K562 (cell line): ENCODE data around the gene ANO2. TPM values are rescaled to one million over a fixed set of nuclear protein-coding genes. Genes with fewer than 3 reads are reported as not detected.

Experiments used
- CHD1 ChIP-seq: fragments of 200-600 bp; sonication (generic); IDR thresholded peaks from one replicate; pipeline ENCODE4 v1.6.1; 2012; ENCODE audit warnings: mild to moderate bottlenecking, moderate library complexity, low read length, inconsistent platforms
- ETV5 ChIP-seq: sonication (generic); formaldehyde crosslinking; IDR thresholded peaks from 2 replicates; pipeline ENCODE4 v1.4.0; 2020; ENCODE audit warnings: low read depth, mild to moderate bottlenecking, missing genetic modification reagents
- HEY1 ChIP-seq: fragments of 250-450 bp; sonication (Bioruptor Pico); IDR thresholded peaks from 2 replicates; pipeline ENCODE4 v1.5.0; 2020; ENCODE audit warnings: mild to moderate bottlenecking, moderate library complexity, borderline replicate concordance
- NCOR1 ChIP-seq: fragments of 450-650 bp; IDR thresholded peaks from 2 replicates; pipeline ENCODE4 v1.6.1; 2016; ENCODE audit warnings: mild to moderate bottlenecking, moderate library complexity
- PBX2 ChIP-seq, 2 experiments: IDR thresholded peaks in 1 of 2; conservative IDR thresholded peaks in 1 of 2; 2 replicates each; pipeline ENCODE4 v1.6.1; 2016; ENCODE audit warnings: low read depth in 2 of 2, mild to moderate bottlenecking in 1 of 2, missing compliant biosample characterization in 1 of 2, missing genetic modification characterization in 1 of 2, moderate library complexity in 1 of 2
- ZBTB34 ChIP-seq: fragments of 250-450 bp; sonication (Bioruptor Pico); IDR thresholded peaks from 2 replicates; pipeline ENCODE4 v1.8.0; 2021; ENCODE audit warnings: mild to moderate bottlenecking, moderate library complexity
- ZBTB8A ChIP-seq: fragments of 450-650 bp; IDR thresholded peaks from 2 replicates; pipeline ENCODE4 v1.6.1; 2018; ENCODE audit warnings: mild to moderate bottlenecking, moderate library complexity; ENCODE audit not compliant: partially characterized antibody
- ZNF134 ChIP-seq: fragments of 250-450 bp; sonication (Bioruptor Pico); conservative IDR thresholded peaks from 2 replicates; pipeline ENCODE4 v1.4.0; 2020
- ZNF561 ChIP-seq: fragments of 450-650 bp; formaldehyde crosslinking; conservative IDR thresholded peaks from 2 replicates; pipeline ENCODE4 v1.4.0; 2020; ENCODE audit warnings: mild to moderate bottlenecking, moderate library complexity
- ZNF57 ChIP-seq: fragments of 450-650 bp; formaldehyde crosslinking; IDR thresholded peaks from 2 replicates; pipeline ENCODE4 v1.4.0; 2020; ENCODE audit warnings: mild to moderate bottlenecking, moderate library complexity
- ZNF584 ChIP-seq: fragments of 200-800 bp; sonication (Bioruptor generic); IDR thresholded peaks from 2 replicates; pipeline ENCODE4 v1.6.1; 2016; ENCODE audit warnings: low read depth, mild to moderate bottlenecking, missing genetic modification characterization, missing compliant biosample characterization
- ZNF707 ChIP-seq: fragments of 250-450 bp; sonication (Bioruptor Pico); conservative IDR thresholded peaks from 2 replicates; pipeline ENCODE4 v1.8.0; 2022; ENCODE audit warnings: inconsistent platforms, mild to moderate bottlenecking, moderate library complexity
- polyA plus RNA-seq, 8 experiments: library from polyadenylated mRNA; depleted of rRNA in 4 of 8; stranded (reverse) in 5 of 8; unstranded in 3 of 8; fragments of >200 nt; fragmentation: Nextera tagmentation in 2 of 8; fragmentation: Illumina TruSeq in 1 of 8; extraction: Ambion mirVana in 2 of 8; extraction: Trizol in 1 of 8; gene quantifications; 2 replicates each; pipeline versions ENCODE4 v1.2.1 to v1.2.3, GENCODE V29; 2011 to 2014; ENCODE audit warnings: inconsistent platforms in 1 of 8, missing spikeins in 1 of 8
- total RNA-seq, 7 experiments: library from RNA; depleted of rRNA in 6 of 7; stranded (reverse); fragments of >200 nt in 6 of 7; fragmentation: Illumina TruSeq in 2 of 7; extraction: Trizol in 2 of 7; gene quantifications; 2 replicates each; pipeline versions ENCODE4 v1.2.1 to v1.2.3, GENCODE V29; 2011 to 2021; ENCODE audit warnings: low replicate concordance in 1 of 7

The ANO2 gene
- total and polyA plus RNA-seq, 9 of the 15 experiments (the other 6 are each of a cell fraction or from before 2014, with no cell fraction given) = 0.64 TPM; not detected in 8

- TF ChIP-seq PBX2 (CRISPR knock-in tag; IDR thresholded peaks at IDR 0.05; ENCODE audit: low read depth) (no peak), PBX2 (tag; conservative IDR thresholded peaks at IDR 0.05; ENCODE audit: low read depth) (no peak), ZNF134 (no peak), ZNF561 (no peak), ETV5 (CRISPR knock-in tag) (no peak), NCOR1 (no peak), ZNF57 (no peak), ZBTB8A (no peak), HEY1 (CRISPR knock-in tag) (no peak), CHD1 (no peak), ZBTB34 (CRISPR knock-in tag) (no peak), ZNF707 (no peak), ZNF584 (CRISPR knock-in tag) (no peak)
Observed at GRCh38 chr12:5944688-5945070, 380 bp downstream of the ANO2 start (continued).
